HUDEP-2 (cell line): ENCODE results near the gene PDZD2.

ENCODE experiments used
- DNase-seq, 76 experiments: peaks; one replicate each; lab custom pipeline; 2025; ENCODE audit not compliant: unreplicated experiment in 76 of 76; lab: John Stamatoyannopoulos, UW

Gene PDZD2

DNA sequence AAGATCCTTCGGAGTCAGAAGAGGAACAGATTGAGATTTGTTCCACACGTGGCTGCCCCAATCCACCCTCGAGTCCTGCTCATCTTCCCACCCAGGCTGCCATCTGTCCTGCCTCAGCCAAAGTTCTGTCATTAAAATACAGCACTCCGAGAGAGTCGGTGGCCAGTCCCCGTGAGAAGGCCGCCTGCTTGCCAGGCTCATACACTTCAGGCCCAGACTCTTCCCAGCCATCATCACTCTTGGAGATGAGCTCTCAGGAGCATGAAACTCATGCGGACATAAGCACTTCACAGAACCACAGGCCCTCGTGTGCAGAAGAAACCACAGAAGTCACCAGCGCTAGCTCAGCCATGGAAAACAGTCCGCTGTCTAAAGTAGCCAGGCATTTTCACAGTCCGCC, 449.3 kb downstream of the PDZD2 start:
- no peak for DNase-seq

DNA sequence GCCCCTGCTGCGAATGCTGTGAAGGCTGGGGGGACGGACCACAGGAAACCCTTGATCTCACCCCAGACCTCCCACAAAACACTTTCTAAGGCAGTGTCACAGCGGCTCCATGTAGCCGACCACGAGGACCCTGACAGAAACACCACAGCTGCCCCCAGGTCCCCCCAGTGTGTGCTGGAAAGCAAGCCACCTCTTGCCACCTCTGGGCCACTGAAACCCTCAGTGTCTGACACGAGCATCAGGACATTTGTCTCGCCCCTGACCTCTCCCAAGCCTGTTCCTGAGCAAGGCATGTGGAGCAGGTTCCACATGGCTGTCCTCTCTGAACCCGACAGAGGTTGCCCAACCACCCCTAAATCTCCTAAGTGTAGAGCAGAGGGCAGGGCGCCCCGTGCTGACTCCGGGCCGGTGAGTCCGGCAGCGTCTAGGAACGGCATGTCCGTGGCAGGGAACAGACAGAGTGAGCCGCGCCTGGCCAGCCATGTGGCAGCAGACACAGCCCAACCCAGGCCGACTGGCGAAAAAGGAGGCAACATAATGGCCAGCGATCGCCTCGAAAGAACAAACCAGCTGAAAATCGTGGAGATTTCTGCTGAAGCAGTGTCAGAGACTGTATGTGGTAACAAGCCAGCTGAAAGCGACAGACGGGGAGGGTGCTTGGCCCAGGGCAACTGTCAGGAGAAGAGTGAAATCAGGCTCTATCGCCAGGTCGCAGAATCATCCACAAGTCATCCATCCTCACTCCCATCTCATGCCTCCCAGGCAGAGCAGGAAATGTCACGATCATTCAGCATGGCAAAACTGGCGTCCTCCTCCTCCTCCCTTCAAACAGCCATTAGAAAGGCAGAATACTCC, 450.4 kb downstream of the PDZD2 start:
- DNase-seq = no peak

DNA sequence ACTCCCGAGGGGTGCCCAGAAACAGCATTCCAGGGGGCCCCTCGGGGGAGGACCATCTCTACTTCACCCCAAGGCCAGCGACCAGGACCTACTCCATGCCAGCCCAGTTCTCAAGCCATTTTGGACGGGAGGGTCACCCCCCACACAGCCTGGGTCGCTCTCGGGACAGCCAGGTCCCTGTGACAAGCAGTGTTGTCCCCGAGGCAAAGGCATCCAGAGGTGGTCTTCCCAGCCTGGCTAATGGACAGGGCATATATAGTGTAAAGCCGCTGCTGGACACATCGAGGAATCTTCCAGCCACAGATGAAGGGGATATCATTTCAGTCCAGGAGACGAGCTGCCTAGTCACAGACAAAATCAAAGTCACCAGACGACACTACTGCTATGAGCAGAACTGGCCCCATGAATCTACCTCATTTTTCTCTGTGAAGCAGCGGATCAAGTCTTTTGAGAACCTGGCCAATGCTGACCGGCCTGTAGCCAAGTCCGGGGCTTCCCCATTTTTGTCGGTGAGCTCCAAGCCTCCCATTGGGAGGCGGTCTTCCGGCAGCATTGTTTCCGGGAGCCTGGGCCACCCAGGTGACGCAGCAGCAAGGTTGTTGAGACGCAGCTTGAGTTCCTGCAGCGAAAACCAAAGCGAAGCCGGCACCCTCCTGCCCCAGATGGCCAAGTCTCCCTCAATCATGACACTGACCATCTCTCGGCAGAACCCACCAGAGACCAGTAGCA, 451.3 kb downstream of the PDZD2 start:
- DNase-seq = no peak

DNA sequence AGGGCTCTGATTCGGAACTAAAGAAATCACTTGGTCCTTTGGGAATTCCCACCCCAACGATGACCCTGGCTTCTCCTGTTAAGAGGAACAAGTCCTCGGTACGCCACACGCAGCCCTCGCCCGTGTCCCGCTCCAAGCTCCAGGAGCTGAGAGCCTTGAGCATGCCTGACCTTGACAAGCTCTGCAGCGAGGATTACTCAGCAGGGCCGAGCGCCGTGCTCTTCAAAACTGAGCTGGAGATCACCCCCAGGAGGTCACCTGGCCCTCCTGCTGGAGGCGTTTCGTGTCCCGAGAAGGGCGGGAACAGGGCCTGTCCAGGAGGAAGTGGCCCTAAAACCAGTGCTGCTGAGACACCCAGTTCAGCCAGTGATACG, 451.8 kb downstream of the PDZD2 start:
- no peak for DNase-seq

DNA sequence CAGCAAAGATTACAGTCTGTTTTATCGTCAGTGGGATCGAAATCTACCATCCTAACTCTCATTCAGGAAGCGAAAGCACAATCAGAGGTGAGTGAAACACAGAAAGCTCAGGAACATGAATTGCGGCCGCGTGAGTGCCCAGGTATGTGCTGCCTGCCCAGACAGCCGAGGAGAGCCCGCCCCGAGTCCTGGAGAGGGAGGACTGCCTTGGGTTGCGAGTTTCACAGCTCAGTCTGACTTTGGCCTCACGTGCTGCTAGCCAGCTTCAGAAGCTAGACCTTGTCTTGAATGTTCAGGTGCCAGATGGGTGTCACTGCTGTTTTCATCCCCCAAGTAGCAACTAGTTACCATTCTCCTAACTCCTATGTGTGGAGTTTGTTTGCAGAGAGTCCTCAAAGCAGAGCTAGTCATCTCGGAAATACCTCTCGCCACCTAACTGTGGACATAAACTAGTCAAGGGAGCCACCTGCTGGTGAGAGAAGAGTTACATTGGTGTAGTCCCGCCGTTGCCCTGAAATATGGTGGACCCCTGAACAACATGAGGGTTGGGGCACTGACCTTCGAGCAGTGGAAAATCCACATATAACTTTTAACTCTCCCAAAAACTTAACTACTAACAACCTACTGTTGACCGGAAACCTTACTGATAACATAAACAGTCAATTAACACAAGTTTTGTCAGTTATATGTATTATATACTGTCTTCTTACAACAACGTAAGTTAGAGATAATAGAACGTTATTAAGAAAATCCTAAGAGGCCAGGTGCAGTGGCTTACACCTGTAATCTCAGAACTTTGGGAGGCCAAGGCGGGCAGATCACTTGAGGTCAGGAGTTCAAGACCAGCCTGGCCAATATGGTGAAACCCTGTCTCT, 454.2 kb downstream of the PDZD2 start:
- peak in 55 of 76 experiments; percentile 3 to 74 (median 38) for DNase-seq

DNA sequence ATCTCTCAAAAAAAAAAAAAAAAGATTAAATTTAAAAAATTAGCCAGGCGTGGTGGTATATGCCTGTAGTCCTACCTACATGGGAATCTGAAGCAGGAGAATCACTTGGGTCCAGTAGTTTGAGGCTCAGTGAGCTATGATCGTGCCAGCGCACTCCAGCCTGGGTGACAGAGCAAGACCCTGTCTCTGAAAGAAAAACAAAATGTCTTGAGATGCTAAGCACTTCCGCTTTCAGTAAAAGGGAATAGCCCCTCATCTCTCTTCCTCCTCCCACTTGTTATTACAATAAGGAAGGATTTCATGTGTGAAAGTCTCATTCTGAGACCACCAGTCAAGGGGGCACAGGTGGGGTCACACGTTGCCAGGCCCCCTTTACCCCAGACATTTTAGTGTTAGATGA, 455.8 kb downstream of the PDZD2 start:
- no peak for DNase-seq

DNA sequence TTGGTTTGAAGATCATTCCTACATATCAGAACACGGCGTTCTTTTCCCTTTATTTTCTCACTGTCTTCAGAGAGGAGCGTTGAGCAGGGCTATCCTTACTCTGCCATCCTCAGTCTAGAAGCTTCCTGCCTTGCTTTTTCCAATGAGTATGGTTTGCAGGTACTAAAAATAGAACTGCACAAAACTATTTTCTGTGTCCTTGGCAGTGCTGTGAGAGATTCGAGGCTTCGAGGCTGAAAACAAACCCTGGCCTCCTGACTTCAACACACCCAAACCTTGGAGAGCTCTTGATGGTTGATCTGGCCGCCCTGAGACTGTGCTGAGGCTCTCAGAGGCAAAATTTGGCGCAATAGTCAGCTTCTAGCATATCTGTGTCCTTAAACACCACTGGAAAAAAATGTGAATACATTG, 456.3 kb downstream of the PDZD2 start:
- DNase-seq = no peak

DNA sequence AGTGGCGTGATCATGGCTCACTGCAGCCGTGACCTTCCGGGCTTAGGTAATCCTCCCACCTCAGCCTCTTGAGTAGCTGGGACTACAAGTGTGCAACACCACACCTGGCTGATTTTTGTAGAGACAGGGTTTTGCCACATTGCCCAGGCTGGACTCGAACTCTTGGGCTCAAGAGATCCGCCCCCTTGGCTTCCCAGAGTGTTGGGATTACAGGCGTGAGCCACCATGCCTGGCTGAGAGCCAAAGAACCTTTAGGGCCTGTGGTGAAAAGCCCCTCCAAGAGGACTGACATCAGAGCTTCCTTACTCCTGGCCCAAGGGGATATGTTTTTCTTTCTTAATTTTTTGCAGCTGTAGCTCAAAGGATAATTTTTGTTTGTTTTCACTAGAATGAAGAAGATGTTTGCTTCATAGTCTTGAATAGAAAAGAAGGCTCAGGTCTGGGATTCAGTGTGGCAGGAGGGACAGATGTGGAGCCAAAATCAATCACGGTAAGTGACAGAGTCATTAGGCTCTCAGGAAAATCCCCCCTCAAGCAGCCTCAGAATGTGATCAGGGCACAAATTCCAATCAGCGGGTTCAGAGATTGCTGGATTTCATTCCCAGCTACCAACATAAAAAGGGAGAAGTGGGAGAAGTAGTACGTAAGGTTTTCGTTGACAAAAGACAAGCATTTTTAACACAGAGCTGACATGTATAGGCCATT, 458.1 kb downstream of the PDZD2 start:
- no peak for DNase-seq

DNA sequence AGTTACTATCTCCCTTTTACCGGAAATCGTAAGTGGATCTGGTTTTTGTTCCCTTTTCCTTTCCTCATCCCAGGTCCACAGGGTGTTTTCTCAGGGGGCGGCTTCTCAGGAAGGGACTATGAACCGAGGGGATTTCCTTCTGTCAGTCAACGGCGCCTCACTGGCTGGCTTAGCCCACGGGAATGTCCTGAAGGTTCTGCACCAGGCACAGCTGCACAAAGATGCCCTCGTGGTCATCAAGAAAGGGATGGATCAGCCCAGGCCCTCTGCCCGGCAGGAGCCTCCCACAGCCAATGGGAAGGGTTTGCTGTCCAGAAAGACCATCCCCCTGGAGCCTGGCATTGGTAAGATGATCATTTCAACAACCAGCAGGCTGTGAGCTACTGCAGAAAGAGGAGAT, 459.4 kb downstream of the PDZD2 start:
- no peak for DNase-seq

DNA sequence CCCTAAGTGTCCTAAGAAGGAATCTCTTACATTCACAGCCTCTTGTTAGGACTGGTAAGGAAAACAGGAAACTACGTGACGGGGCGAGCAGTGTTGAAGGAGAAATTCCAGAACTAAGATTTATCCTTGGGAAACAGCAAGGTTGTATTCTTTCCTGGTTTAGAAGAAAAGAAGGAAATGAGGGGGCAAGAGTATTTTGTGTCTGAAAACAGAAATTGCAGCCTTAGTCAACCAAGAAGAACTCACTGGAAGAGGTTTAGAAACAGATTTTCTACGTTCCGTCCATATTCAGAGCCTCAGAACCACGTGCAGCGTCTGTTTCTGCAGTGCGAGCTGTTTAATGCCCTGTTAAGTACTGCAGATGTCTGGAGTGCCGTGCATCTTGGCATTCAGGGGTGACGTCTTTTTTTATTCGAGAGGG, 460.0 kb downstream of the PDZD2 start:
- no peak for DNase-seq

DNA sequence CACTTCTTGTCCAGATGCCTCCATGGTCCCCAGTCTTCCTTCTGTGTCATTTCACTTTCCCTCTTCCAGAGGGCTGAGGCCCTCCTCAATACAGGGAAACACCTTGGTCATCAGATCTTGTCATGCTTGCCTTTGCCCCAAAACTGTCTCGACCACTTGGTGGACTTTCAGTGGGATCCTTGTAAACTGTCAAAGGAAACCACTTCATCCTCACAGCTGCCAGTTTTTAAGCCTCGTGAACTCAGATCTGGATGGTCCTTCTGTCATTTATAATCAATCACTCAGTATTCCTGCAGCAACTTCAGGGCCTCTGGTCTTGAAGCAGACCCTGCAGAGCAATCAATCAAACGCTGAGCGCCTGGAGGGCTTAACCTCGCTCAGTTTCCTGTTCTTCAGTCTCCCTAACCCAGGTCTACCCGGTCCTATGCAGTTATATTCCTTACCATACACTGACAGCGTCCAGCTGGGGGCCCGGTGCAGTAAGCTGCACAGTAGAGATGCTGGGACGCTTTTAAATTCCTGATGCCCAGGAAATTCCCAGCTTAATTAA, 460.6 kb downstream of the PDZD2 start:
- no peak for DNase-seq

DNA sequence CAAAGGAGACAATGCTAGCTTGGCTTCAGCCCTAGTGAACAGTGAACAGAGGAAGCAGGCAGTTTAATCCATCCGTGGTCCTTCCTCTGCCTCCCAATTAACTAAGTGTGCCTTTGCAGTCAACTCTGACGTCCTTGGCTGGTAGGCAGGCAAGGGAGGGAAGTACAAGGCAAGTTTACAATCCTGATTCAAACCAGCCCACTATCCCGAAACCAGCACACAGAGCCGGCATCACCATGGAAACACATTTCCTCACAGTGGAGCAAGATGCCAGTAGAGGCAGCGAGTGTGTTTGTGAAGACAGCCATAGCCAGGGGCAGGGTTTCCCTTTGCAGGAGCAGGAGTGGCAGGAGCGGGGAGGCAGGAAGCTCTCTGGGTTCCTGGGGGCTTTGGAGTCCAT, 461.3 kb downstream of the PDZD2 start:
- no peak for DNase-seq

DNA sequence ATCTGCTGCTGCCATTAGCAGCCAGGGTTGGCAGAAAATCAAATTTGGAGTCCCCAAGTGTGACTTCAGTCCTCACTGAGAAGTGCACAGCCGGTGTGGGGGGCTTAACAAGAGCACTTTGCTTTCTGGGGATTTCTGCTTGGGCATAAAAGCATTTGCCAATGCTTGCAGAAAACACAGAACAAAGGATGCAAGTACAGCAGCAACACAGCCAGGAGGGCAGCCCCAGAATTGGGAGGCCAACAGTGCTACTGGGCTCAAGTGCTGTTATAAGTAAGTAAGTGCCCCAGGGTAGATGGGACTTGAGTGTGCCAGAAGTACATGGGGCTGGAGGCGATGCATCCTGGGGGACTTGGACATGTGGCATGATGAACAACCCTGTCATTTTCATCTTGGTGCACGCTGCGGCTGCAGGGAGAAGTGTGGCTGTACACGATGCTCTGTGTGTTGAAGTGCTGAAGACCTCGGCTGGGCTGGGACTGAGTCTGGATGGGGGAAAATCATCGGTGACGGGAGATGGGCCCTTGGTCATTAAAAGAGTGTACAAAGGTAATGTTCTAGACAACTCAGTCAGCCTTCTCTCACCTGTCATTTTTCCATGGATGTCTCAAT, 461.9 kb downstream of the PDZD2 start:
- no peak for DNase-seq

DNA sequence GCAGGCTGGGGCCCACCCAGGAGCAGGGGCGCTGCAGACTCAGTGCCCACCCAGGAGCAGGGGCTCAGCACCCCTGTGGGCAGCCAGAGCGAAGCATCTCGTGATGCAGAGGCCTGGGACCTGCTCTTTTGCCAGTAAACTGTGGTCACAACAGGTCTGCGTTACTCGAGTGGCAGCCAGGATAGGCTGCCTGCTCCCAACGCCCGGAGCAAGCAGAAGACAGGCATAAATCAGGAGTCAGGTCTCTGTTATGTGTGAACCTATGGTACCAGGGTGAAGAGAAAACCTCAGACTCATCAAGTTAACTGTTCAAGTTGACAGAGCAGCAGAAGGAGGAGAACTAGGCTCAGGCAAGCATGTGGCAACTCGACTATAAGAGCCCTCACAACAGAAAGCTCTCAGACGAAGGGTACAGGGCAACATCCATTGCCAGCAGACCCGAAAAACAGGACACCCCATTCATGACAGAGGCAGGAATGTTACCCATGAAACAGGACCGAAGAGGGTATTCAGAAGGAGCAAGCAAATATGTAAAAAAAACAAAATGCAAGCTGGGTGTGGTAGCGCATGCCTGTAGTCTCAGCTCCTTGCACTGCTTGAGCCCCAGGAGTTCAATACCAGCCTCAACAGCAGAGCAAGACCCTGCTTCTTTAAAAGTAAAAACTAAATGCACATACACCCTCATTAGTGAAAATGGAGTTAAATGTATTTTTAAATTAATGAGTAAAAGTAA, 463.5 kb downstream of the PDZD2 start:
- DNase-seq = no peak

DNA sequence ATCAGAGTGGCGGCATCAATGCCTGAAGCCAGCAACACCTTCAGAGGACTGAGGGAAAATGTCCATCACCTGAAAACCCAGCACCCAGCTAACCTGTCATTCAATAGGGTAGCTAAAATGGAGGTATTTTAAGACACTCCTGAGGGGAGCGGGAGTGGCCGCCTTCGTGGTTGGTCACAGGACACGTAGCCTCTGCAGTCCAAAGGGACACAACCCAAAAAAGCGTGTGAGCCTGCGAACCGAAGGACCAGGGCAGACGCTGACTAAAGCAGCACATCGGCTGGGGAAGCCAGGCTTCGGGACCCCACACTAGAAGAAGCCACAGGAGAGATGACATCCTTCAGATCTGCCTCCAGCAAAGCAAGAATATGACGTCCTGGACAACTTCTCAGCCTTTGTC, 464.6 kb downstream of the PDZD2 start:
- DNase-seq = no peak

DNA sequence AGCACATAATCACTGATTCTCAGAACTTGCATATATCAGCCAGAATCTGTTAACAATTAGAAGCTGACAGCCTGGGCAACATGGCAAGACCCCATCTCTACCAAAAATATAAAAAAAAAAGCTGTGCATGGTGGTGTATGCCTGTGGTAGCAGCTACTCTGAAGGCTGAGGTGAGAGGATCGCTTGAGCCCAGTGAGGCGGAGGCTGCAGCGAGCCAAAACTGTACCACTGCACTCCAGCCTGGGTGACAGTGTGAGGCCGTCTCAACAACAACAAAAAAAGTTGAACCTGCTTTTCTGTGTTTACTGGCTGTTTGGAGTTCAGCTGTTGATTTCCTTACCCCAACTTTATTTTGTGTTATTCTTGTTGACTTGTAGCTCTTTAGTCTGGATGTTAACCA, 468.4 kb downstream of the PDZD2 start:
- DNase-seq = no peak

DNA sequence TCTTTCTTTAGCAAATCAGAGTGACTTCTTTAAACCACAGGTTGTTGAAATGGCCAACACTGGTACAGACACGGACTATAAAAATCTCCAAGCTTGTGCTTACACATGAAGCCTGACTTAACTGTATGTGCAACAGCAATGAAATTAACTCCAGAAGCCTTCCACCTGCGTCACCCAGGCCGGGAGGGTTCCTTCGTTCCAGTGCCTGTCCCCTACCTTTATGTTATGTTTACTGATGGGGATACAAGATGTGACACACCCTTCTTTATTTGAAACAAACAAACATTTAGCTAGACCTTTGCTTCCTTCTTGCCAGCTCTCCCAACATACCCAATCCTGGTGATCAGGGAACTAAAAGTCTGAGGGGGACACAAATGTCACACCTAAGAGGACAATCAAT, 469.2 kb downstream of the PDZD2 start:
- DNase-seq = no peak

DNA sequence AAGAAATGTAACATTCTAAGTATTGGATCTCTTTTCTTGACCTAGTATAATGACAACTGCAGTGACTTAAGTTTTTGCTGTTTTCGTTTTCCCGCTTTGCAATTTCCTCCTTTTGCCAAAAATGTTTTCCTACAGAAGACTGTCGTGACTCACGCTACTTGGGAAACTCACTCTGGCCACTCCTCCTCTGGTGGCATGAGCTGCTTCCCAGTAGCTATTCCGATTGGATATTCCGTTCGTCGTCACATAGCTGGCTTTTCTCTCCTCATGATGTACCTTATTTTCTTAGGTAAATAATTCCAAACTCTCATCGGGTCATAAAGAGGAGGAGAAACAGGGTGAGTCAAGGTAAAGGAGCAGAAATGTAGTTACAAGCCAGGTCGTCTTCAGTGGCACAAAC, 470.3 kb downstream of the PDZD2 start:
- DNase-seq = no peak

DNA sequence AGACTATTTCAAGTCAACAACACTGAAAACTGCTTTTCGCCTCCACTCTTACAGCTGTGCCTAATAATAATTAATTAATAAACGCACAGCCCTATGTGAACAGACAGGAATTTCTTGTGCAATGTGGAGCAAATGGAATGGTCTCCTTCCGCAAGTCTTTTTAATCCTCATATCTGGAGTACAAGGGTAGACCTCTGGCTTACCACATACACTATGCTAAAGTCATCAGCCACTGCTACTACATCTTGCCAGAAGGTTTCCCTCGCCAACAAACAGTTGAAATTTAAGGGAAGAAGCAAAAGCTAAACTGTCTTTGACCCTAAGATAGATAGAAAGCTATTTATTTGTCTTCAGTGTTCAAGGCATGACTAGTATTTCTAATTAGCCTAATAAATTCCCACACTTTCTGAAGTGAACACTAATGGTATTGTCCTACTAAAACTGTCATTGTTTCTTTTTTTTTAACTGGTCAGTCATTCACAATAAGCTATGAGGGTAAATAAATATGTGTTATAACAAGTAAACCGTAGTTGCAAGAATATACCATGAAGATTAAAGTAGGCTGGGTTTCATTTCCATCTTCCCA, 471.3 kb downstream of the PDZD2 start:
- DNase-seq = no peak
